Loucy (cell line): ENCODE measurements around the gene SHB.
A peak's percentile ranks its signal among the peaks of the same experiment; 100 is the strongest.

Experiments
- H2AFZ ChIP-seq: fragments of 200-600 bp; sonication (generic); 2 replicates; pipeline ENCODE4 v1.6.0; 2016; ENCODE audit warnings: antibody characterized with exemption, mild to moderate bottlenecking, low read length, moderate library complexity
- H3F3A ChIP-seq: fragments of 200-600 bp; 2 replicates; pipeline ENCODE4 v1.6.0; 2016; ENCODE audit warnings: antibody characterized with exemption, low read depth, mild to moderate bottlenecking
- H3K27me3 ChIP-seq: fragments of 200-600 bp; sonication (generic); 2 replicates; pipeline ENCODE4 v1.6.1; 2014; ENCODE audit warnings: low read length, mild to moderate bottlenecking; ENCODE audit not compliant: insufficient read depth, poor library complexity, severe bottlenecking
- H3K36me3 ChIP-seq: fragments of 200-600 bp; sonication (generic); 2 replicates; pipeline ENCODE4 v1.6.1; 2016; ENCODE audit warnings: low read length; ENCODE audit not compliant: insufficient read depth
- H3K4me1 ChIP-seq: fragments of 200-600 bp; sonication (generic); 2 replicates; pipeline ENCODE4 v1.5.1; 2014; ENCODE audit warnings: low read length, mild to moderate bottlenecking; ENCODE audit not compliant: insufficient read depth, poor library complexity, severe bottlenecking
- H3K4me2 ChIP-seq: fragments of 200-600 bp; sonication (generic); 2 replicates; pipeline ENCODE4 v1.6.0; 2014; ENCODE audit warnings: antibody characterized with exemption, low read length, low read depth, mild to moderate bottlenecking; ENCODE audit not compliant: poor library complexity, severe bottlenecking
- H3K4me3 ChIP-seq: fragments of 200-600 bp; sonication (generic); 2 replicates; pipeline ENCODE4 v1.5.1; 2014; ENCODE audit warnings: low read length, mild to moderate bottlenecking, mixed read lengths; ENCODE audit not compliant: poor library complexity, severe bottlenecking
- H3K79me2 ChIP-seq: fragments of 200-600 bp; sonication (generic); 2 replicates; pipeline ENCODE4 v1.6.1; 2014; ENCODE audit warnings: low read length; ENCODE audit not compliant: insufficient read depth
- H3K9ac ChIP-seq: fragments of 200-600 bp; sonication (generic); 2 replicates; pipeline ENCODE4 v1.6.0; 2014; ENCODE audit warnings: mild to moderate bottlenecking, low read depth, low read length, moderate library complexity; ENCODE audit not compliant: poor library complexity, severe bottlenecking
- H3K9me2 ChIP-seq: fragments of 200-600 bp; sonication (generic); replicated peaks from 2 replicates; pipeline ENCODE4 v1.6.1; 2016; ENCODE audit warnings: low read depth, low read length, mixed read lengths
- H3K9me3 ChIP-seq: fragments of 200-600 bp; sonication (generic); 2 replicates; pipeline ENCODE4 v1.6.1; 2014; ENCODE audit warnings: mild to moderate bottlenecking, antibody characterized with exemption, low read length, low read depth; ENCODE audit not compliant: insufficient read depth
- H4K20me1 ChIP-seq: fragments of 200-600 bp; sonication (generic); 2 replicates; pipeline ENCODE4 v1.6.0; 2014; ENCODE audit warnings: antibody characterized with exemption, low read length, mild to moderate bottlenecking; ENCODE audit not compliant: insufficient read depth, poor library complexity, severe bottlenecking
- CTCF ChIP-seq: fragments of 200-600 bp; sonication (generic); conservative IDR thresholded peaks from 2 replicates; pipeline ENCODE4 v1.5.1; 2014; ENCODE audit warnings: mild to moderate bottlenecking, antibody characterized with exemption, low read length
- EZH2phosphoT487 ChIP-seq: fragments of 200-600 bp; IDR thresholded peaks from 2 replicates; pipeline ENCODE4 v1.6.1; 2018; ENCODE audit warnings: antibody characterized with exemption, mild to moderate bottlenecking, moderate library complexity, borderline replicate concordance

Gene SHB

DNA sequence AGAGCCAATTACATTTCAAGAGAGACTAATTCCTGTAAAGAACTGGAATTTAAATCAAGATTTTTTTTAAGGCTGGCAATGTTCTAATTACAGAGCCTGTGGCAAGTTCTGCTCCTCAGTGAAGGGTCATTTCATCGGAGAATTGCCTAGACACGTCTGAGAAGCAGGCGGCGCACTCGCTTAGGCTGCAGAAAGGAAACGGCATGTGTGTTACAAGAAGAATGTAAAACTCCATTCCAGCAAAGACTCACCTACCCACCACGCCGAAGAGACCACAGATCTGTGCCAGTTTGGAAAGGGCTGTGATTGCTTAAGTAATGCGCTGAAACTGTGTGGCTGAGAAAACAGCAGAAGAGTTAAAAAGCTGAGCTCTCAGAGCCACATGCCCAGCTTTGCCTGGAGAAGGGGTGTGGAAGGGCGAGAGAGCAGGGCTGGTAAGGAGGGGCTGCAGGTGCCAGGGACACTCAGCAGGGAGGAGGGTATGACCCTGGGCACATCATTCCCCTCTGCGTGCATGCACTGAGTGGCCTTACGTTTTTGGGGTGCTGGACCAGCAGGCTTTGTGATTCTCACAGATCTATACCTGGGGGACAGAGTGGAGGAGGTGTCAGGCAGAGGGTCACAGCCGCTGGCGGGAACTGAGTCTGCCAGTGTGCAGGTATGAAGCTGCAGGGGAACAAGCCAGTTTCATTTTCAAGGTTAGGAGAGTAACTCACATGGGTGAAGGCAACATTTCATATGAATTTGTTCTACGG lies 147.3 kb downstream of the SHB start:
- Histone ChIP-seq H4K20me1 (no peaks in the 10 kb centered on the region), H3K4me1 (no peaks in the 10 kb centered on the region), H2AFZ (no peak overlapping the region), H3K9me2 (no peaks in the 10 kb centered on the region), H3F3A (no peaks in the 10 kb centered on the region), H3K36me3 (no peaks in the 10 kb centered on the region), H3K4me3 (no peak overlapping the region), H3K4me2 (no peak overlapping the region), H3K79me2 (no peaks in the 10 kb centered on the region), H3K9me3 (no peaks in the 10 kb centered on the region), H3K9ac (no peak overlapping the region), H3K27me3 (no peaks in the 10 kb centered on the region)
- TF ChIP-seq EZH2phosphoT487 (no peak), CTCF (no peak)

DNA sequence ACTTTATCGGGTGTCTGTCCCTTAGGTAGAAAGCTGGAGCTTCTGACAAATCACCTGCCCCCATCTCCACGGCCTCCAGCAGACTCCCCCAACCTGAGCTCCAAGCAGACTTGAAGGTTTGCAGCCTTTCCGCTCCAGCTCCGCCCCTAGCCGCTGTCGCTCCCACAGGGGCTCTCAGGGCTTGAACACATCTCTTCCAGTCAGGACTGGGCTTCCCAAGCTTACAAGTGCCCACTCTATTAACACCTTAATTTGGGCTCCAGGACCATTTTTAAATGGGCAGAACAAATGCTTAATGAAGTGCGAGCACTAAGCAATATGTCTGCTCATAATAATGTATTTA lies 147.9 kb downstream of the SHB start:
- H3K4me3 ChIP-seq, result no peak overlapping the region
- H3F3A ChIP-seq, result no peaks in the 10 kb centered on the region
- no peaks in the 10 kb centered on the region for H3K36me3 ChIP-seq
- TF ChIP-seq EZH2phosphoT487 (no peak), CTCF (no peak)
- H3K4me2 ChIP-seq, result no peak overlapping the region
- H3K9ac ChIP-seq, result no peak overlapping the region
- H4K20me1 ChIP-seq, result no peaks in the 10 kb centered on the region
- H3K9me2 ChIP-seq, result no peaks in the 10 kb centered on the region
- H3K27me3 ChIP-seq, result no peaks in the 10 kb centered on the region
- no peaks in the 10 kb centered on the region for H3K79me2 ChIP-seq
- H2AFZ ChIP-seq, result no peak overlapping the region
- no peaks in the 10 kb centered on the region for H3K9me3 ChIP-seq
- no peaks in the 10 kb centered on the region for H3K4me1 ChIP-seq

DNA sequence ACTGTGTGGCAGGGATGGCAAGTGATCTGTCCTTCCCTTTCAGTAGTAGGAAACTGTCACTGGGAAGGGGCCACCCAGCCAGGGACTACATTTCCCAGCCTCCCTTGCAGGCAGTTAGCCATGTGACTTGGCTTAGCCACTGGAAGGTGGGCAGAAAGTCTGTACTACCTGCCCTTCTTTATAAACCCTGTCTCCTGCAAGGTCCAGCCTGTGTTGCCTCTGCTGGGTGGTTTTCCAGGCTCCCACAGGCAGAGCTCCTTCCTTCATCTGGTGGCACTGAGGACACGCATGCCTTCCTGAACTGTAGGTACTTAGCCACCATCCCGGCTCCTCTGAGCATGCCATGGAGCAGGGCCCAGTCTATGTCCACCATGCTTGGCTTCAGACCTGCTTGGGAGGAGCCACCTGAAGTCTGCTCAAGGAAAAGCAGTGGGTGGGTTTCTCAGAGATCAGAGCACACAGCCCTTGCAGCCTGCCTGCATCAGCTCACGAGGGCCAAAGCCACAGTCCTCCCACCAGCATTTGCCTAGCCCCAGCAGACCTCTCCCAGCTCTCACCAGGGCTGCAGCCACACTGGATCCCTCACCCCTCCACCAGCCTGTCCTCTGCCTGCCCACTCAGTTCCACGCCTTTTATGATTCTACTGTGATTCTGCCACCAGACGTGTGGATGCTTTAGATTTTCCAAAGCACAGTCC lies 148.4 kb downstream of the SHB start:
- Histone ChIP-seq H4K20me1 (no peaks in the 10 kb centered on the region), H3K4me2 (no peak overlapping the region), H3K9me2 (no peaks in the 10 kb centered on the region), H3F3A (no peaks in the 10 kb centered on the region), H3K36me3 (no peaks in the 10 kb centered on the region), H2AFZ (0 out of 2 replicates have a peak overlapping the region, but pooled peaks have one; percentile 59), H3K79me2 (no peaks in the 10 kb centered on the region), H3K27me3 (no peaks in the 10 kb centered on the region), H3K4me3 (no peak overlapping the region), H3K9ac (no peak overlapping the region), H3K4me1 (no peaks in the 10 kb centered on the region), H3K9me3 (no peaks in the 10 kb centered on the region)
- TF ChIP-seq CTCF (no peak), EZH2phosphoT487 (no peak)
